MM.1S (cell line): ENCODE data around the gene CBFA2T3.

ENCODE experiments used
- EZH2 ChIP-seq: fragments of 300-600 bp; sonication (generic); optimal IDR thresholded peaks from 2 replicates; pipeline ENCODE3; 2017; ENCODE audit warnings: low read depth, mild to moderate bottlenecking, antibody characterized with exemption, low read length, mixed read lengths
- EZH2phosphoT487 ChIP-seq: fragments of 300-600 bp; sonication (generic); IDR thresholded peaks from 2 replicates; pipeline ENCODE4 v1.6.1; 2018; ENCODE audit warnings: antibody characterized with exemption, low read length
- TF ChIP-seq, protein P1 (sequence below): fragments of 300-600 bp; sonication (generic); IDR thresholded peaks from 2 replicates; pipeline ENCODE4 v1.5.1; 2016; ENCODE audit warnings: antibody characterized with exemption, low read length, mixed read lengths

- TF ChIP-seq, protein P1, sequence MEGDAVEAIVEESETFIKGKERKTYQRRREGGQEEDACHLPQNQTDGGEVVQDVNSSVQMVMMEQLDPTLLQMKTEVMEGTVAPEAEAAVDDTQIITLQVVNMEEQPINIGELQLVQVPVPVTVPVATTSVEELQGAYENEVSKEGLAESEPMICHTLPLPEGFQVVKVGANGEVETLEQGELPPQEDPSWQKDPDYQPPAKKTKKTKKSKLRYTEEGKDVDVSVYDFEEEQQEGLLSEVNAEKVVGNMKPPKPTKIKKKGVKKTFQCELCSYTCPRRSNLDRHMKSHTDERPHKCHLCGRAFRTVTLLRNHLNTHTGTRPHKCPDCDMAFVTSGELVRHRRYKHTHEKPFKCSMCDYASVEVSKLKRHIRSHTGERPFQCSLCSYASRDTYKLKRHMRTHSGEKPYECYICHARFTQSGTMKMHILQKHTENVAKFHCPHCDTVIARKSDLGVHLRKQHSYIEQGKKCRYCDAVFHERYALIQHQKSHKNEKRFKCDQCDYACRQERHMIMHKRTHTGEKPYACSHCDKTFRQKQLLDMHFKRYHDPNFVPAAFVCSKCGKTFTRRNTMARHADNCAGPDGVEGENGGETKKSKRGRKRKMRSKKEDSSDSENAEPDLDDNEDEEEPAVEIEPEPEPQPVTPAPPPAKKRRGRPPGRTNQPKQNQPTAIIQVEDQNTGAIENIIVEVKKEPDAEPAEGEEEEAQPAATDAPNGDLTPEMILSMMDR = no peak
- no peak for TF ChIP-seq EZH2
- TF ChIP-seq EZH2phosphoT487 = no peak
Observed at GRCh38 chr16:88902744-88903143, 74.3 kb downstream of the CBFA2T3 start.
